LNCaP clone FGC (cell line): ENCODE data around the gene RAB31.

Experiments used
- DNase-seq: peaks from one replicate; pipeline ENCODE4 v3.0.0-alpha.2; 2011; ENCODE audit warnings: low read depth
- H3K4me3 ChIP-seq: 2 replicates; pipeline ENCODE4 v1.5.1; 2011; ENCODE audit warnings: mild to moderate bottlenecking, low read depth, low read length, control low read depth
- TF ChIP-seq, protein P1 (sequence below): IDR thresholded peaks from 2 replicates; pipeline ENCODE4 v1.5.1; 2012; ENCODE audit warnings: mild to moderate bottlenecking; ENCODE audit not compliant: control insufficient read depth, insufficient read depth; ENCODE audit errors: extremely low read depth

Gene RAB31, protein sequence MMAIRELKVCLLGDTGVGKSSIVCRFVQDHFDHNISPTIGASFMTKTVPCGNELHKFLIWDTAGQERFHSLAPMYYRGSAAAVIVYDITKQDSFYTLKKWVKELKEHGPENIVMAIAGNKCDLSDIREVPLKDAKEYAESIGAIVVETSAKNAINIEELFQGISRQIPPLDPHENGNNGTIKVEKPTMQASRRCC

GRCh38 chr18:9708057-9708433 is at the start of gene RAB31:
RAB31 (plus strand) TSS chr18:9708301; CDS start chr18:9708406, 105 bp downstream.
- H3K4me3 ChIP-seq: peak within 1 kb of the TSS; percentile 53
- no peak for DNase-seq
- TF ChIP-seq, protein P1, sequence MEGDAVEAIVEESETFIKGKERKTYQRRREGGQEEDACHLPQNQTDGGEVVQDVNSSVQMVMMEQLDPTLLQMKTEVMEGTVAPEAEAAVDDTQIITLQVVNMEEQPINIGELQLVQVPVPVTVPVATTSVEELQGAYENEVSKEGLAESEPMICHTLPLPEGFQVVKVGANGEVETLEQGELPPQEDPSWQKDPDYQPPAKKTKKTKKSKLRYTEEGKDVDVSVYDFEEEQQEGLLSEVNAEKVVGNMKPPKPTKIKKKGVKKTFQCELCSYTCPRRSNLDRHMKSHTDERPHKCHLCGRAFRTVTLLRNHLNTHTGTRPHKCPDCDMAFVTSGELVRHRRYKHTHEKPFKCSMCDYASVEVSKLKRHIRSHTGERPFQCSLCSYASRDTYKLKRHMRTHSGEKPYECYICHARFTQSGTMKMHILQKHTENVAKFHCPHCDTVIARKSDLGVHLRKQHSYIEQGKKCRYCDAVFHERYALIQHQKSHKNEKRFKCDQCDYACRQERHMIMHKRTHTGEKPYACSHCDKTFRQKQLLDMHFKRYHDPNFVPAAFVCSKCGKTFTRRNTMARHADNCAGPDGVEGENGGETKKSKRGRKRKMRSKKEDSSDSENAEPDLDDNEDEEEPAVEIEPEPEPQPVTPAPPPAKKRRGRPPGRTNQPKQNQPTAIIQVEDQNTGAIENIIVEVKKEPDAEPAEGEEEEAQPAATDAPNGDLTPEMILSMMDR: no peak

GRCh38 chr18:9659499-9660375 is 48.4 kb upstream of the RAB31 start:
- TF ChIP-seq, protein P1: no peak
- DNase-seq: no peak
- H3K4me3 ChIP-seq: no peak overlapping the region

GRCh38 chr18:9661564-9661963 is 46.5 kb upstream of the RAB31 start:
- TF ChIP-seq, protein P1: 0 out of 2 replicates have a peak, but pooled peaks have one; percentile 8
- DNase-seq: no peak
- H3K4me3 ChIP-seq: no peak overlapping the region

- TF ChIP-seq, protein P1: no peak
- DNase-seq: no peak
- H3K4me3 ChIP-seq: no peak overlapping the region
These were observed 44.7 kb upstream of the RAB31 start for GRCh38 chr18:9663377-9663776.

GRCh38 chr18:9665314-9665713 is 42.8 kb upstream of the RAB31 start:
- DNase-seq: no peak
- H3K4me3 ChIP-seq: no peak overlapping the region
- TF ChIP-seq, protein P1: no peak

- TF ChIP-seq, protein P1: no peak
- no peak for DNase-seq
- H3K4me3 ChIP-seq: no peak overlapping the region
These were observed 41.6 kb upstream of the RAB31 start for GRCh38 chr18:9666548-9666947.

- TF ChIP-seq, protein P1: no peak
- H3K4me3 ChIP-seq: no peak overlapping the region
- no peak for DNase-seq
These were observed 39.1 kb upstream of the RAB31 start for GRCh38 chr18:9669016-9669415.
